Measurements from ENCODE around the gene RPS6KC1. TPM values are rescaled to one million over a fixed set of nuclear protein-coding genes. Genes with fewer than 3 reads are reported as not detected.
"Not testable (repeated sequence)": the region's sequence is repeated elsewhere in the genome, so short reads cannot be mapped to it uniquely, and the experiment has no call there.

Gene RPS6KC1
- total RNA-seq, 1 experiment from 2014 or later, result 16.9 TPM

GRCh38 chr1:213315571-213315970 is 264.5 kb downstream of the RPS6KC1 start:
- no peaks in the 10 kb centered on the region for H3K79me1 ChIP-seq (ENCODE audit: insufficient read depth, low read depth, low read length, poor library complexity, severe bottlenecking)
- no peak overlapping the region for H3T11ph ChIP-seq (ENCODE audit: low read length)
- Mint-ChIP-seq H3K27ac (no peak overlapping the region), H3K4me1 (no peaks in the 10 kb centered on the region), H3K36me3 (ENCODE audit: insufficient read depth in 1 of 3, low read depth in 3 of 3) (peaks cover 0 to 11% (median 11%) of the 10 kb centered on the region in 3 experiments; a peak in 5 of 7 replicates), H3K27me3 (ENCODE audit: low read depth) (peaks cover 2% of the 10 kb centered on the region; the same call in 1 of the 2 replicates), H3K4me3 (no peak overlapping the region), H3K9me3 (peaks cover 8 to 12% of the 10 kb centered on the region in 2 experiments)
- H3K4ac ChIP-seq (ENCODE audit: low read depth, low read length), result no peak overlapping the region
- no peak overlapping the region for H2BK12ac ChIP-seq (ENCODE audit: insufficient read length, low read depth, low read length)
- WGBS (ENCODE audit: extremely low coverage, insufficient read length, low lambda C conversion rate), result no CpG with 5 or more reads among the region's 1 CpG
- no peaks in the 10 kb centered on the region for H3K23me2 ChIP-seq (ENCODE audit: insufficient read length, low read depth, low read length, poor library complexity, severe bottlenecking)
- H3K27ac ChIP-seq (ENCODE audit: insufficient read length, low read depth, low read length), result no peak overlapping the region
- H3K9ac ChIP-seq (ENCODE audit: extremely low read depth, insufficient read length, low read length), result no peak overlapping the region
- H2AFZ ChIP-seq (ENCODE audit: low read length), result no peak overlapping the region
- H2BK5ac ChIP-seq (ENCODE audit: insufficient read length, low read length), result no peak overlapping the region
- no peaks in the 10 kb centered on the region for H3K27me3 ChIP-seq (ENCODE audit: insufficient read depth, low read length)
- H4K20me1 ChIP-seq (ENCODE audit: control insufficient read depth, insufficient read depth, insufficient read length), result no peaks in the 10 kb centered on the region
- no peak for DNase-seq
- H2BK15ac ChIP-seq (ENCODE audit: low read depth, low read length), result no peak overlapping the region
- H2BK20ac ChIP-seq (ENCODE audit: low read depth, low read length, poor library complexity, severe bottlenecking), result no peak overlapping the region
- no peaks in the 10 kb centered on the region for H3K79me2 ChIP-seq (ENCODE audit: insufficient read depth, low read length)
- no peak overlapping the region for H3K56ac ChIP-seq (ENCODE audit: insufficient read length, low read depth, low read length)
- H2AK5ac ChIP-seq (ENCODE audit: insufficient read length, low read length), result no peak overlapping the region
- H4K91ac ChIP-seq (ENCODE audit: insufficient read length, low read depth, low read length), result no peak overlapping the region
- TF ChIP-seq, protein P1, sequence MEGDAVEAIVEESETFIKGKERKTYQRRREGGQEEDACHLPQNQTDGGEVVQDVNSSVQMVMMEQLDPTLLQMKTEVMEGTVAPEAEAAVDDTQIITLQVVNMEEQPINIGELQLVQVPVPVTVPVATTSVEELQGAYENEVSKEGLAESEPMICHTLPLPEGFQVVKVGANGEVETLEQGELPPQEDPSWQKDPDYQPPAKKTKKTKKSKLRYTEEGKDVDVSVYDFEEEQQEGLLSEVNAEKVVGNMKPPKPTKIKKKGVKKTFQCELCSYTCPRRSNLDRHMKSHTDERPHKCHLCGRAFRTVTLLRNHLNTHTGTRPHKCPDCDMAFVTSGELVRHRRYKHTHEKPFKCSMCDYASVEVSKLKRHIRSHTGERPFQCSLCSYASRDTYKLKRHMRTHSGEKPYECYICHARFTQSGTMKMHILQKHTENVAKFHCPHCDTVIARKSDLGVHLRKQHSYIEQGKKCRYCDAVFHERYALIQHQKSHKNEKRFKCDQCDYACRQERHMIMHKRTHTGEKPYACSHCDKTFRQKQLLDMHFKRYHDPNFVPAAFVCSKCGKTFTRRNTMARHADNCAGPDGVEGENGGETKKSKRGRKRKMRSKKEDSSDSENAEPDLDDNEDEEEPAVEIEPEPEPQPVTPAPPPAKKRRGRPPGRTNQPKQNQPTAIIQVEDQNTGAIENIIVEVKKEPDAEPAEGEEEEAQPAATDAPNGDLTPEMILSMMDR (conservative IDR thresholded peaks at IDR 0.05), result no peak
- H3K14ac ChIP-seq (ENCODE audit: insufficient read depth, low read length), result no peak overlapping the region
- H3K4me2 ChIP-seq (ENCODE audit: insufficient read depth, insufficient read length, low read length), result no peak overlapping the region
- H3K4me1 ChIP-seq (ENCODE audit: insufficient read depth, low read length), result no peaks in the 10 kb centered on the region
- H4K5ac ChIP-seq (ENCODE audit: insufficient read length, low read depth, low read length), result no peak overlapping the region
- no peak overlapping the region for H2BK120ac ChIP-seq (ENCODE audit: low read depth, low read length, poor library complexity, severe bottlenecking)
- no peak overlapping the region for H3K23ac ChIP-seq (ENCODE audit: insufficient read length, low read depth, low read length)
- no peak overlapping the region for H3K18ac ChIP-seq (ENCODE audit: insufficient read length, low read depth, low read length)
- H3K9me3 ChIP-seq (ENCODE audit: control insufficient read depth, low read depth, low read length), result no peaks in the 10 kb centered on the region
- no peak overlapping the region for H4K8ac ChIP-seq (replicated peaks; ENCODE audit: insufficient read length, low read depth, low read length)

DNA sequence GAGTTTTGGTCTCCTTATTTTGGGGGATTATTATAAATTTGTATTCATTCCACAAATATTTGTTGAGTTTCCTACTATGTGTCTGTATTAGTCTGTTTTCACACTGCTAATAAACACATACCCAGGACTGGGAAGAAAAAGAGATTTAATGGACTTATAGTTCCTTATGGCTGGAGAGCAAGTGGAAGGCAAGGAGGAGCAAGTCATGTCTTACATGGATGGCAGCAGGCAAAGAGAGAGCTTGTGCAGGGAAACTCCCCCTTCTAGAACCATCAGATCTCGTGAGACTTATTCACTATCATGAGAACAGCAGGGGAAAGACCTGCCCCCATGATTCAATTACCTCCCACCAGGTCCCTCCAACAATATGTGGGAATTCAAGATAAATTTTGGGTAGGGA is 267.4 kb downstream of the RPS6KC1 start:
- H3K79me1 ChIP-seq (ENCODE audit: insufficient read depth, low read depth, low read length, poor library complexity, severe bottlenecking); H2BK12ac ChIP-seq (ENCODE audit: insufficient read length, low read depth, low read length); H4K8ac ChIP-seq (replicated peaks; ENCODE audit: insufficient read length, low read depth, low read length); H2BK15ac ChIP-seq (ENCODE audit: low read depth, low read length); DNase-seq; H3T11ph ChIP-seq (ENCODE audit: low read length); H3K18ac ChIP-seq (ENCODE audit: insufficient read length, low read depth, low read length); H3K14ac ChIP-seq (ENCODE audit: insufficient read depth, low read length); H2AFZ ChIP-seq (ENCODE audit: low read length); H3K4ac ChIP-seq (ENCODE audit: low read depth, low read length); H2BK20ac ChIP-seq (ENCODE audit: low read depth, low read length, poor library complexity, severe bottlenecking); H4K20me1 ChIP-seq (ENCODE audit: control insufficient read depth, insufficient read depth, insufficient read length); H2BK120ac ChIP-seq (ENCODE audit: low read depth, low read length, poor library complexity, severe bottlenecking); H3K27ac ChIP-seq (ENCODE audit: insufficient read length, low read depth, low read length); H3K23me2 ChIP-seq (ENCODE audit: insufficient read length, low read depth, low read length, poor library complexity, severe bottlenecking); H3K27me3 Mint-ChIP-seq (ENCODE audit: low read depth); H3K4me1 Mint-ChIP-seq; H3K4me3 Mint-ChIP-seq; H4K5ac ChIP-seq (ENCODE audit: insufficient read length, low read depth, low read length); H3K36me3 Mint-ChIP-seq (ENCODE audit: insufficient read depth in 1 of 3, low read depth in 3 of 3); H2AK5ac ChIP-seq (ENCODE audit: insufficient read length, low read length); H3K27ac Mint-ChIP-seq; H3K27me3 ChIP-seq (ENCODE audit: insufficient read depth, low read length); H3K9me3 ChIP-seq (ENCODE audit: control insufficient read depth, low read depth, low read length); H3K56ac ChIP-seq (ENCODE audit: insufficient read length, low read depth, low read length); H3K9ac ChIP-seq (ENCODE audit: extremely low read depth, insufficient read length, low read length); H4K91ac ChIP-seq (ENCODE audit: insufficient read length, low read depth, low read length); H3K79me2 ChIP-seq (ENCODE audit: insufficient read depth, low read length); H3K23ac ChIP-seq (ENCODE audit: insufficient read length, low read depth, low read length); H2BK5ac ChIP-seq (ENCODE audit: insufficient read length, low read length); H3K4me2 ChIP-seq (ENCODE audit: insufficient read depth, insufficient read length, low read length); H3K4me1 ChIP-seq (ENCODE audit: insufficient read depth, low read length): not testable (repeated sequence)
- WGBS (ENCODE audit: extremely low coverage, insufficient read length, low lambda C conversion rate), result no CpG with 5 or more reads among the region's 1 CpG
- peaks cover 11 to 12% of the 10 kb centered on the region in 2 experiments for H3K9me3 Mint-ChIP-seq

All from H9 (cell line).